IPS-NIHi7 (cell line): ENCODE measurements around the gene NAA50.
A peak's percentile ranks its signal among the peaks of the same experiment; 100 is the strongest.

Experiments used
- DNase-seq: peaks from one replicate; pipeline ENCODE4 v3.0.0; 2012; ENCODE audit warnings: mixed read lengths; ENCODE audit errors: extremely low spot score

Gene NAA50

DNA sequence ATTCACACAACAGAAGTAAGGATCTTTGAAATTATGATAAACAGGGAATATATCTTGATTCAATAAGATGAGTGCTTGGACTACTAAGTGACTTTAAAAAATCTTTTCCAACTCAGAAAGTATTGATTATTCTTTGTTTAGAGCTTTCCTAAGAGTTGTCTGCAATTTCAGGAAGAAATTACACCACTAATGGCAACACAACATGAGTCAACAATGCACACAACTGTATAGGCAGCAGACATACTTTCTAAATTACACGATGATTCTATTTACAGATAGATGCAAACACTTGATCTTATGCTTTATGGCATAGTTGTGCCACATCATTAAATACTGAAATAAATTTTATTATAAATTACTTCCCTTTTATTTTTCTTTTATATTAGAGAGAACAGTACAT is 4.4 kb downstream of the NAA50 start:
- DNase-seq = no peak

DNA sequence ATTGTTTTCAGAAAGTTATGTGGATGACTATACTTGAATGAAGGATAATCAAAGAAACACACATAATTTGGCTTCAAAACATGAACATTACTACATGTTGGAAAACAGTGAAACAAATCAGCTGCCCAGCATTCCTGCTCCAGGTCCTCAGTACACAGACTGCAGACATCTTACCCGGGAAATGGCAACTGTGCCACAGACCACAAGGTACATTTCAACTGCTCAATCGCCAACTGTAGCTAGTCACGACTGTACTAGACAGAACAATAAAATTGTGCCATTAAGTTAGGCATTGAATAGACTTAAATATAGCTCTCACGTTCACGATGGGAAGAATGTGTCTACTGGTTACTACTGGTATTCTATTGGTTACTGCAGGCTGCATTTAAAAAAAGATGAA is 5.0 kb downstream of the NAA50 start:
- no peak for DNase-seq

DNA sequence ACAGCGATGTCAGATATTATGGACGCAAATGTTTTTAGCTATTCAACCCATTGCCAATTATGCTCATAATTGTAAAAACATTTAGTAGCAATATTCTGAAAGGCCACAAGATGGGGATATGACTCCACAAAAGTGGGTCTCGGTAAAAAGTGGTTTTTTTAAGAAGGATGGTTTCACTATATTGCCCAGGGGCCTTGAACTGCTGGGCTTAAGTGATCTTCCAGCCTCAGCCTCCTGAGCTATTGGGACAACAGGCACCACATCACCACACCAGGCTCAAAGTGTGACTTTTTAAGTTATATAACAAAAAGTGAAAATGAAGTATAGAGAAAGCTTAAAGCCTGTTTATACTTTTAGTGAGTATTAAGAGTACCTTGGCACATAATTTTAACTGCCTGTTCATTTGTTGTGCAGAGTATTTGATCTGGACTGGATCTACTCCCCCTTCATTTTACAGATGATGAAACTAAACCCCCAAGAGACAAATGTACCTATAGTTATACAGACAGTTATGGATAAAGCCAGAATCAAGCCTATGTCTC is 9.4 kb downstream of the NAA50 start:
- DNase-seq = peak; percentile 18

DNA sequence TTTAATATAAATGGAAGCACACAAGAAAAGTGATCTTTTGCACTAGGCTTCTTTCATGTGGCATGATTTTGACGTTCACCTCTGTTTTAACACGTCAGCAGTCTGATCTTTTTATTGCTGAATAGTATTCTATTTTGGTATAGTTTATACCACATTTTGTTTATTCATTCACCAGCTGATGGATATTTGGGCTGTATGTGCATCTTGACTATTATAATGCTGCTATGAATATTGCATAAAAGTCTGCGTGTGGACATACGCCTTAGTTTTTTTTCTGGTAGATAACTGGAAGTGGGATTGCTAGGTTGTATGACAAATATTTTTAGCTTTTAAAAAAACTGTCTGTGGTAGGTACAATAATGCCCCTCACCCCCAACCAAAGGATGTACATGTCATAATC is 14.4 kb downstream of the NAA50 start:
- DNase-seq = no peak

DNA sequence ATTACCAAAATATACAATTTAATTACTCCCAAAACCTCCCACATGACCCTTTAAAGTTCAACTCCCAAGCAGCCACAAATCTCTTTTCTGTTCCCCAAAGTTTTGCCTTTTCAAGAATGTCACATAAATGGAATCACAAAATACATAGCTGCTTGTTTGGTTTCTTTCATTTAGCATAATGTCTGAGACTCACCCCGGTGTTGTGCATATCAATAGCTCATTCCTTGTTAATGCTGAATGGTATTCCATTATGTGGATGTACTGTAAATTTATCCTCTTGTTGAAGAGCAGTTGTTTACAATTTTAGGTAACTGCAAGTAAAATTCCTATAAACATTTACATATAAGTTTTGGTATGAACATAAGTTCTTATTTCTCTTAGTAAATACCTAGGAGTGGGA is 15.5 kb downstream of the NAA50 start:
- DNase-seq = no peak

DNA sequence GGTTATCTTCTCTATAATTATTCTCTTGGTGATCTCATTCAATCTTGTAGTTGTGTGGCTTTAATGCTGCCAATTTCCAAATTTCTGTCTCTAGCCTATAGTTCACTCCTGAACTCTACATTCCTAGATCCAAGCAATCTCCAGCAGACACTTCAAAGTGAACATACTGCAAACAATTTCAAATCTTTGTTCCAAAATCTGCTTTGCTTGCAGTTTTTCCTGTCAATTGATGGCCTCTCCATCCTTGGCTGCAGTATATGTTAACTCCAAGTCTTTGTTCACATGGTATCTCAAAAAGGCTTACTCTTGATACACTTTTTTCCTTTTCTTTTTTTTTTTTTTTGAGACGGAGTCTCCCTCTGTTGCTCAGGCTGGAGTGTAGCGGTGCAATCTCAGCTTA is 17.4 kb downstream of the NAA50 start:
- no peak for DNase-seq

DNA sequence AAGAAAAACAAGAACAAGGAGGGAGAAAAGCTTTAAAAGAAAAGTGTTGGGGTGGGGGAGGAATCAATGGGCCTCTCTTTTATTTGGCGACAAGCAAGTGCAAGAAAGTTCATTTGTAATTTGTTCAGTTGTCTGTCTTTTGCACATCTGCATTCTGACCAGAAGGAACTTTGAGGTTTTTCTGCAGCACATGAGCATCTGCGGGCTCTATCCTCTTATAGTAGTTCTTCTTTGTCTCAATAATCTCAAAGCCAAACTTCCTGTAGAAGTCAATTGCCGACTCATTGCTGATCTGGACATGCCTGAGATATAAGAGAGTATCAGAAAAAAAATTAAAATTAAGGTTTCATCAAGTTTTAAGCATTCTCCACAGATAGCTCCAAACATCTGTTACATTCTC is 24.4 kb downstream of the NAA50 start:
- DNase-seq = no peak

DNA sequence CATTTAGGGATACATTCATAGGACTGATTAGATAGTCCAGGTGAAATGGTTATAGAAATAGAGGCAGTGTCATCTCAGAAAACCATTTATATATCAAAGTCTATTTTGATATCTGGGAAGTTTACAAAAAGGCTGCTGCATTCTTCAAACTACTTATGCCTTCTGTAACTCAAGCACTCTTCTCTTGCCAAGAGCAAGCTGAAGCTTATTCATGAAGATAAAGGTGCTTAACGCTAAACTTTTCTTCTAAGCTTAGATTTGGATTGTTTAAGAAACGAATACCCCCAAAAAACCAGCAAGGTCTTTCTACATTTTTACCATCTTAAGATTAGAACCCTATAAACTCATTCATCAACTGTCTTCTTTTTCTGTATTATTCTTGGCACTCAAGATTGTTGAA is 26.3 kb downstream of the NAA50 start:
- no peak for DNase-seq

DNA sequence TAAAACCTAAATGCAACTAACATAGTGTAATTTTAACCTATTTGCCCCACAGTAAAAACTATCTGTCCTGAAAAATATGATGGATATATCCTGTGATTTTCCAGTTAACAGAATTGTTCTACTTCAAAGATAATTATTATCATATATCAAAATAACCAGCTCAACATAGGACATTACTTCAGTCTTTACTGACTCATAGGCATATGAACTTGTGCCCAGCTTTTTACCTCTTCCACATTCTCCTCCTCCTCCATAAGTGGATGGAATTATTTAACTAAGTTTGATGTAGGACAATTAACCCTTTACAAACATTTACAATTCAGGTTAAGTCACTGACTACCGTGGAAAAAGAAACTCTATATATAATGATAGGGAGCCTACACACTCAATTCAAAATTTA is 26.8 kb downstream of the NAA50 start:
- DNase-seq = no peak

DNA sequence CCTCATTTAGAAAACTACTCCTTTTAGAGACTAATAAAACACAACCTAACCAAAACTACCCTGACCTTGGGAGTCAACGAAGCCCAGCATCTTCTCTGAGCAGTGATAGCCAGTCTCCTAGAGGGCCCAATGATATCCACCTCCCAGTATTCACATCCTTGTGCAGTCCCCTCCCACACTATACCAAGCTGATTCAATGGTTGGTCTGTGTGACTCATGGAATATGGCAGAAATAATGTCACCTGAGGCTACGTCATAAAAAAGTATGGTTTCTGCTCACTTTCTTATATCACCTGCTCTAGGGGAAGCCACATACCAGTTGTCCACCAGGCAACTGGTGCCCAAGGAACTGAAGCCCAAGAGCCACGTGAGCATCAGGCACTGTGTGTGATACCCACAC is 28.2 kb downstream of the NAA50 start:
- DNase-seq = no peak

DNA sequence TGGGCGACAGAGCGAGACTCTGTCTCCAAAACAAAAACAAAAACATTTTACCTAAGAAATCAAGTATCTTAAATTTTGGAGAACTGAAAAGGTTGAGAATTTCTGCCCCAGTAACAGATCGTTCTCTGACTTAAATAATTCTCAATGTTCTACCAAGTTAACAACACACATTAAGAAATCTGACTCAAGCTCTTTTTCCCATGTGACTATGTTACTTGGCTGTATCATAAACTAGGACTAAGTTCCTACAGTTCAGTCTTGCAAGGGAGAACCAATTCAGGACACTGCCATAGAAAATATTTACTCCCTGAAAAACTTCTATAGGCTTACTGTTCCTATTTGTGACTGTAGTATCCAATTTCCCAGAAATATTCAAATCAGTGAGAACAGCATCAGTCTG is 28.7 kb downstream of the NAA50 start:
- no peak for DNase-seq

DNA sequence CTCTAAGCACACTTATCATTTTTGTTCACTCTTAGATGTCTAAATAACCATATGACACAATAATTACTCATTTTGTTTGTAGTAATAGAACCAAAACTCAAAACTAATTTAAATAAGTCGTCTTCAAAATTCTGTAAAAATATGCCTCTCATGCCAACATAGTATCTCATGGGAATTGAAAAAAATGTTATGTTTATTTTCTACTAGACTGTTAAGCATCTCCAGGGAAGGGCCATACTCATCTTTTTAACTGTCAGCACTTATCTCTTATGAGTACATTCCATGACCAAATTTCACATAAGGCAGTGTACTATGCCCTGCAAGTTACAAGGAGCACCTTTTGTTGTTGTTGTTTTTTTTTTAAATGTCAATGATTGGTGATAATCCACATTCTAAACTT is 31.3 kb downstream of the NAA50 start:
- DNase-seq = no peak

DNA sequence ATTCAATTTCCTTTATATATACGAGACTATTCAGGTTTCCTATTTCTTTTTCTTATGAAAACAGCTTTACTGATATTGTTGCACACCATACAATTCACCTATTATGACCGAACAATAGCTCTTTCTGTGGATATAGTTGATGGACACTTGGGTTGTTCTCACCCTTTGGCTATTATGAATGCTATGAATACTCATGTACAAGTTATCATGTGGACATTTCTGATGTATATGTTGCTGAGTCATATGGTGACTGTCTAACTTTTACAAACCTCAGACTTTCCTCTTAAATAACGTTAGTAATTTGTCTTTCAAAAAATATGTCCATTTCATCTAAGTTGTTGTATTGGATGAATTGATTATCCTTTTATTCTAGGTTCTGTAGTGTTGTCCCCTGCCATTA is 33.9 kb downstream of the NAA50 start:
- no peak for DNase-seq

DNA sequence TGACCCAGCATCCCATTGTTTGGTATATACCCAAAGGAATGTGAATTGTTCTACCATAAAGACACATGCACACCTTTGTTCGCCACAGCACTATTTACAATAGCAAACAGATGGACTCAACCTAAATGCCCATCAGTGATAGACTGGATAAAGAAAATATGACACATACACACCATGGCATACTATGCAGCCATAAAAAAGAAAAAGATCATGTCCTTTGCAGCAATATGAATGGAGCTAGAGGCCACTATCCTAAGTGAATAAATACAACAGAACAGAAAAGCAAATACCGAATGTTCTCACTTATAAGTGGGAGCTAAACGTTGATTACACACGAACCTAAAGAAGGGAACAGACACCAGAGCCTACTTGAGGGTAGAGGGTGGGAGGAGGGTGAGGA is 38.2 kb downstream of the NAA50 start:
- DNase-seq = no peak

DNA sequence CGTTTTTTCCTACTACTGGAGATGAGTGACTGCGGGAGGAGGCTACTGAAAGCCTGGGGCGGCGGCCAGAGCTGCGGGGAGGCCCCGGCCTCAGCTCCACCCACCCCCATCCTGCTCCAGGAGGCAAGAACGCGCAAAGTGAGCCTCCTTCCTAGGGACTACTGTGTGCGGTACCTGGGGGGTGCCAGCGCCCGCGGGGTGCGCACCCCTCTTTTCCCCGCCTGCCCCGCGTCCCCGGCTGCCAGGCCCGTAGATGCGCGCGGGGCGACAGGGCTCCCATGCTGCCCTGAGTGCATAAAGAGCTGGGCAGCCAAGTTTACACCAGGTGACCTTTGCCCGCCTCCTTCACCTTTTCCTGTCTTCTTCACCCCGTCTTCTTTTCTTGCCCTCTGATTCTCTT is 47.1 kb downstream of the NAA50 start:
- DNase-seq = peak; percentile 45

DNA sequence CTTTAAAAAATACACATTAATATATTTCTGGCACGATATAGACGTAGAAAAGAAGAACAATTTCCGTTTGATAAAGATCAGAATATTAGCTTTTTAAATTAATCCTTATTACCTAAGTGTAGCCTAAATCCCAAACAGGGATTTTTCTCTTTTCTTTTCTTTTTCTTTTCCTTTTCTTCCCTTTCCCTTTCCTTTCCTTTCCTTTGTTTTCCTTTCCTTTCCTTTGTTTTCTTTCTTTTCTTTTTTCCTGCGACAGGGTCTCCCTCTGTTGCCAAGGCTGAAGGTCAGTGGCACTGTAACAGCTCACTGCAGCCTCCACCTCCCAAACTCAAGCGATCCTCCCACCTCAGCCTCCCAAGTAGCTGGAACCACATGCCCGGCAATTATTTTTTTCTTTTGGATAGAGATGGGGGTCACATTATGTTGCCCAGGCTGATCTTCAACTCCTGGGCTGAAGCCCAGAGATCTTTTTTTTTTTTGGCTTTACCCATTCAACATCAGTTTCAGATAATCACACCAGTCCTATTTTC is 47.8 kb downstream of the NAA50 start:
- DNase-seq = no peak

DNA sequence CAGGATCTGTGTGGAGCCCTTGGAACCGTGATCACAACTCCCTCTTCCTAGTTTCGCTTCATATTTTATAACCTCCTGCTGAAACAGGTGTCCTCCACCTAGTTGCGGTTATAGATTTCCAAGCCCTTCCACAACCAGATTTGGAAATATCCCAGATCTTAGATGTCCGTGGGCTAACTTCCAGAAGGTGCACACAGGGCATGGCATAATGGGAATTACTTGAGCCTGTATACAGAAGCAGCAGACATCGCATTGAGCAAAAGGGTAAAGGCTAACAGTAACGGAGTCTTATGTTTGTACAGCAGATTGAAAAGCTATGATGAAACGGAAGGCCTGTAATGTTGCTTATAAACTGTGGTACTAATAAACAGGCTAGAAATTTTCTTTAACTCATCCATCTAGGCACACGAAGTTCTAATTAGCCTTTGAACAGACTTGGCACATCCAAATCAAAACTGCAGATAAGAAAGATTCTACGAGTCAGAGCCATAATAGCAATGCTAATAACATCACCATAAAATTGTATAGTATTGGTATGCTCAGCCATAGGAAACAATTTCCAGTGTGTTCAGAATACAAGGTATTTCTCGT is 48.5 kb downstream of the NAA50 start:
- no peak for DNase-seq

DNA sequence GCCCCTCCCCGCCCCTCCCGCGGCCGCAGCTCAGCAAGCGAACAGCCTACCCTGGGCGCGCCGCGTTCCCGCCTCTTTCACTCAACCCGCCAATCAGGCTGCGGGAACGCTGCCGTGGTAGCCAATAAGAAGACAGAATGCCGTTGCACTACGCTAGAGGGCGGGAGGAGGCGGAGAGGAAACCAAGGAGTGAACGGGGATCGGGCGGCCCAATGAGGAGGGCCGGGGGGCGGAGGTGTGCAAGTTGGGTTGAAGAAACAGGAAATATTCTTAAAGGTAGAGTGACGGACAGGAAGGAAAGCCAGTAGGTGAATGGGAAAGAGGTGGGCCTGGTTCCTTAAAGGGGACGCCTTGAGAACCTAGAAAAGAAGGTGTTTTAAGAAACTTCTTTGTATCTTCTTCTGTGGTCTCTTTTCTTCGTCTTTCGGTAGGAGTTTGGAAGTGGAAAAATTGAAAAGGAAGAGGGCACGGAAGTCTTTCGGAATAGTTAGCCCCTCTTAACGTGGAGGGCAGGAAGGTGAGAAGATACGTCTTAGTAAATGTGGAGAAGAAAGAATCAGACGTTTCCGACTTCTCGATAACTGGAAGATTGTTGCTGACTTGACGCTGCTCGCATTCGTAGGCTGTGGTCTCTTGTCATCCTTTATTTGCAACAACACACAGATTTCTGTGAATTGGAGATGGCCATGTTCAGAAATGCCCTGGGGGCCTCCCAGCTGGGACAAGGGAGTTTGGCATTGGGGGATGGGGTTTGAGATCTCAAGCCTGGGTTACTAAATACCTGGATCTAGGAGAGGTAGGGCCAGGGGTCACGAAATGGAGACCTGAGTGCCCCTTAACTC is 49.2 kb downstream of the NAA50 start:
- DNase-seq = peak; percentile 98

DNA sequence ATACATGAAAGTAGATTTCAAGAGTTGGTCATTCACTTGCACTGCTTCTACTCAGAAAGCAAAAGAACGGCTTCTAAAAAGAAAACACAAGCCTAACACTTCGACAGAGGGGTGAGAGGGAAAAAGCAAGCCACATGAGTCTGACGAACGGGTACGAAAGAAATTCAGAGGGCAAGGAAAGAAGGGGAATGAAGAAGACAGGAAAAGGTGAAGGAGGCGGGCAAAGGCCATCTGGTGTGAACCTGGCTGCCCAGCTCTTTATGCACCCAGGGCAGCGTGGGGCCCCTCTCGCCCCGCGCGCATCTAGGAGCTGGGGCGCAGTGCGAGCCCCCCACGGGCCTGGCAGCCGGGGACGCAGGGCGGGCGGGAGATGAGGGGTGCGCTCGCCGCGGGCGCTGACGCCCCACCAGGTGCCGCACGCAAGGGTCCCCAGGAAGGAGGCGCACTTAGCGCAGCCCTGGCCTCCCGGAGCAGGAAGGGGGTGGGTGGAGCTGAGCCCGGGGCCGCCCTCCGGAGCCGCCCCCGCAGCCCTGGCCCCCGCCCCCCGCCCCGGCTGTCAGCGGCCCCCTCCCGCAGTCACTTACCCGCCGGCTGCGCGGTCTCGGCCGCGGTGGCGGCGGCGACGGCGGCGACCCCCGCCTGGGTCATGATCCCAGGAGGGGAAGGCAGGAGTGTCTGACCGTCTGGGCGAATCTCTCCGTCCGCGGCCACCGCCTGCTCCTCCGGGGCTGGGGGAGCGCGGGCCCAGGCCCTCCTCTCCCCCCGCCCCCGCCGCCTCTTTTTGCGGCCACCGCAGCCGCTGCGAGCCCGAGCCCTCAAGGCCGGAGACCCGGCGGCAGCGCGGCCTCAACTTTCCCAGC is 50.0 kb downstream of the NAA50 start, which contains the start of gene USF3:
USF3 (minus strand) TSS at position 857 of the 860 bp plus-strand sequence. CDS start 21,764 bp downstream, outside the sequence.
- peak; percentile 92 for DNase-seq

DNA sequence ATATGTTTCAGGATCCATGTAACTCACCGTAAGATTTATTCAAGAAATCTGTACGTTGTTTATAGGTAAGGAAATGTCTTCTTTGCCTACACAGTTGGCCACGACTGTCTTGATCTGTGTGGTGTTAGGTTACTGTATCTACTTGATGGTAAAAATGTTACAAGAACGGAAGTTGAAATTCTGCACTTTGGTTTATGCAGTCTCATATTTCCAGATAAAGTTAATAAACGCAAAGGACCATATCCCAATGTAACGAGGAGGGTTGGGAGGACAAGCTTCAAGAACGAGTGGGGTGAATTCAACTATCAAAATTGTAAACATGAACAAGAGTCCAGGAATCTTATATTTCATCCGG is 50.6 kb downstream of the NAA50 start:
- DNase-seq = no peak

DNA sequence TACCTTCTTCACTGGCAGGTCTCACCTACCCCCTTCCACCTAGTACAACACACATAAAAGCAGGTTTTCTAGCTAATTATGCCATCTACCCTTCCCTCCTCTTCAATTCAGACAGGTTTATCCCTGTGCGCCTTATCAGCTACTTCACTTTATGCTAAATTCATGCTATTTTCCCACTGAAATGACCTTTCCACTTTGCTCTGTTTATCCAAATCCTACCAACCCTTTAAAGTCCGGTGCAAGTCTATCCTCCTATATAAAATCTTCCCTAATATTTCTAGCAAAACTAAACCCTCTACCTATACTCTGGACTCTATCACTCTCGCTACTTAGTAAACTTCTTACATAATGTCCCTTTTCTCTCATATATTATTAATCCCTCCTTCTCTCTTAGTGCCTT is 55.6 kb downstream of the NAA50 start:
- DNase-seq = no peak
